Left lung (tissue), 10 donors: Measurements from ENCODE around the gene RFC1. TPM values are rescaled to one million over a fixed set of nuclear protein-coding genes. Genes with fewer than 3 reads are reported as not detected.
"Not testable (repeated sequence)": the region's sequence is repeated elsewhere in the genome, so short reads cannot be mapped to it uniquely, and the experiment has no call there.

Experiments
- ATAC-seq: fragments of 200-7000 bp; cut with Tn5 transposase; one replicate; pipeline ENCODE4 v1.9.1; 2020; ENCODE audit warnings: moderate library complexity
- DNase-seq, 4 donors: peaks; one replicate each; pipeline ENCODE4 v3.0.0-alpha.2; 2013 to 2020
- H3K27ac ChIP-seq, 2 donors: fragments of 200-600 bp; sonication (generic) in 1 of 2; one replicate each; pipeline versions ENCODE4 v1.5.0 to v1.8.0; 2020 to 2021
- H3K27me3 ChIP-seq, 2 donors: fragments of 200-600 bp; sonication (generic) in 1 of 2; one replicate each; pipeline versions ENCODE4 v1.5.0 to v1.8.0; 2020 to 2021
- H3K36me3 ChIP-seq, 2 donors: fragments of 200-600 bp; sonication (generic) in 1 of 2; one replicate each; pipeline versions ENCODE4 v1.5.0 to v1.8.0; 2020 to 2021
- H3K4me1 ChIP-seq, 2 donors: fragments of 200-600 bp; one replicate each; pipeline ENCODE4 v1.8.0; 2021
- H3K4me3 ChIP-seq, 2 donors: fragments of 200-600 bp; sonication (generic) in 1 of 2; one replicate each; pipeline versions ENCODE4 v1.5.0 to v1.8.0; 2020 to 2021; ENCODE audit warnings: mild to moderate bottlenecking in 1 of 2
- H3K9me3 ChIP-seq, 2 donors: fragments of 200-600 bp; sonication (generic) in 1 of 2; one replicate each; pipeline versions ENCODE4 v1.5.0 to v1.8.0; 2020 to 2021
- intact Hi-C, 2 donors: fragments of 100-400 bp; cut with DNase I; formaldehyde crosslinking; loops; one replicate each; pipeline versions ENCODE4 v1.11.2 to v1.14.2; 2022
- polyA plus RNA-seq, 6 donors: library from polyadenylated mRNA; unstranded; fragments of 120-200 nt; gene quantifications; one replicate each; pipeline ENCODE4 v1.2.1, GENCODE V29; 2013; ENCODE audit not compliant: insufficient read length in 6 of 6
- total RNA-seq, 2 donors: library from RNA; stranded (reverse); fragmentation: NEBNext Ultra II Directional; extraction: Animal tissue kit (Norgen Biotek cat#: 25700); gene quantifications; one replicate each; pipeline ENCODE4 v1.2.1, GENCODE V29; 2021
- TF ChIP-seq, protein P1 (sequence below), 2 donors: fragments of 200-600 bp; sonication (generic) in 1 of 2; IDR thresholded peaks; one replicate each; pipeline versions ENCODE4 v1.5.0 to v1.8.0; 2021; ENCODE audit warnings: antibody characterized with exemption in 2 of 2
- donor health status: DM: no; HTN: yes; CAD: no.
- donor health status: DM: no; HTN: no; CAD: no.

RFC1 gene
- total and polyA plus RNA-seq, 8 donors = 40.8 to 82.4 (median 71.1) TPM

GRCh38 chr4:39280770-39281169, 85.4 kb downstream of the RFC1 start:
- H3K36me3 ChIP-seq = peaks cover 0 to 54% of the 10 kb centered on the region in 2 donors
- ATAC-seq = no peak

GRCh38 chr4:39279416-39279815, 86.7 kb downstream of the RFC1 start:
- Histone ChIP-seq H3K9me3 (no peaks in the 10 kb centered on the region), H3K4me1 (no peaks in the 10 kb centered on the region), H3K36me3 (peaks cover 0 to 56% of the 10 kb centered on the region in 2 donors), H3K27me3 (no peaks in the 10 kb centered on the region), H3K4me3 (no peak overlapping the region), H3K27ac (no peak overlapping the region)
- TF ChIP-seq, protein P1, sequence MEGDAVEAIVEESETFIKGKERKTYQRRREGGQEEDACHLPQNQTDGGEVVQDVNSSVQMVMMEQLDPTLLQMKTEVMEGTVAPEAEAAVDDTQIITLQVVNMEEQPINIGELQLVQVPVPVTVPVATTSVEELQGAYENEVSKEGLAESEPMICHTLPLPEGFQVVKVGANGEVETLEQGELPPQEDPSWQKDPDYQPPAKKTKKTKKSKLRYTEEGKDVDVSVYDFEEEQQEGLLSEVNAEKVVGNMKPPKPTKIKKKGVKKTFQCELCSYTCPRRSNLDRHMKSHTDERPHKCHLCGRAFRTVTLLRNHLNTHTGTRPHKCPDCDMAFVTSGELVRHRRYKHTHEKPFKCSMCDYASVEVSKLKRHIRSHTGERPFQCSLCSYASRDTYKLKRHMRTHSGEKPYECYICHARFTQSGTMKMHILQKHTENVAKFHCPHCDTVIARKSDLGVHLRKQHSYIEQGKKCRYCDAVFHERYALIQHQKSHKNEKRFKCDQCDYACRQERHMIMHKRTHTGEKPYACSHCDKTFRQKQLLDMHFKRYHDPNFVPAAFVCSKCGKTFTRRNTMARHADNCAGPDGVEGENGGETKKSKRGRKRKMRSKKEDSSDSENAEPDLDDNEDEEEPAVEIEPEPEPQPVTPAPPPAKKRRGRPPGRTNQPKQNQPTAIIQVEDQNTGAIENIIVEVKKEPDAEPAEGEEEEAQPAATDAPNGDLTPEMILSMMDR (IDR thresholded peaks at IDR 0.05) = no peak
- intact Hi-C loops = no loop called here
- ATAC-seq = no peak
- DNase-seq = no peak

More at GRCh38 chr4:39280770-39281169, 85.4 kb downstream of the RFC1 start:
- H3K4me3 ChIP-seq = no peak overlapping the region
- no peaks in the 10 kb centered on the region for H3K9me3 ChIP-seq
- intact Hi-C loops = no loop called here
- H3K27me3 ChIP-seq = no peaks in the 10 kb centered on the region
- no peaks in the 10 kb centered on the region for H3K4me1 ChIP-seq
- H3K27ac ChIP-seq = no peak overlapping the region
- no peak for DNase-seq
- TF ChIP-seq, protein P1 (IDR thresholded peaks at IDR 0.05) = no peak

DNA sequence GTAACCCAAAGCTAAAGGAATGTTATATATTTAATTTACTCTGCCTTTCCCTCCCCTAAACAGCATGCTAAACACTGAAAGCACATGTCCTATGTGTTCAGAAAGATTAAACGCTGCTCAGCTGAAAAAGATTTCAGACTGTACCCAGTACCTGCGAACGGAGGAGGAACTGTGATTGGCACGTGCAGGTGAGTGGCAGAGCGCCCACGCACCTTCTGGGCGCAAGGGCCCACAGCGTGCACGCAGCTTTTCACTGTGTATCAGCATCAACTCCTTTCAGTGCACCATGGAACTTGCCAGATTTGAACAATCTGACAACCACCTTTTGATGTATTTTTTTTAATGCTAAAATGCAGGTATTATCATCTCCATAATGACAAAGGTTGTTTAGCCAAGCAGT, 87.7 kb downstream of the RFC1 start:
- H3K36me3 ChIP-seq = peaks cover 0 to 60% of the 10 kb centered on the region in 2 donors
- H3K4me3 ChIP-seq = no peak overlapping the region
- TF ChIP-seq, protein P1 (IDR thresholded peaks at IDR 0.05) = no peak
- no peaks in the 10 kb centered on the region for H3K9me3 ChIP-seq
- no peaks in the 10 kb centered on the region for H3K4me1 ChIP-seq
- ATAC-seq (no peak), DNase-seq (no peak)
- H3K27me3 ChIP-seq = no peaks in the 10 kb centered on the region
- no peak overlapping the region for H3K27ac ChIP-seq
- intact Hi-C loops = no loop called here

DNA sequence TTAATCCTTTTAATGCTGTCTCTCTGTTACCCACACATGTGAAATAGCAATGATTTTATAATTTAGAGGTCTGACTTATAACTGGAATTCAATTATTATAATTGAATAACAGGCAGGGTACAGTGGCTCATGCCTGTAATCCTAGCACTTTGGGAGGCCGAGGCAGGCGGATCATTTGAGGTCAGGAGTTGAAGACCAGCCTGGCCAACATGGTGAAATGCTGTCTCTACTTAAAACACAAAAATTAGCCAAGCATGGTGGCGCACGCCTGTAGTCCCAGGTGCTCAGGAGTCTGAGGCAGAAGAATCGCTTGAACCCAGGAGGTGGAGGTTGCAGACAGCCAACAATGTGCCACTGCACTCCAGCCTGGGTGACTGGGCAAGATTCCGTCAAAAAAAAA, 88.5 kb downstream of the RFC1 start:
- H3K9me3 ChIP-seq, intact Hi-C loops, DNase-seq, H3K27me3 ChIP-seq, H3K4me1 ChIP-seq, ATAC-seq, H3K4me3 ChIP-seq, H3K27ac ChIP-seq: not testable (repeated sequence)
- peaks cover 0 to 68% of the 10 kb centered on the region in 2 donors for H3K36me3 ChIP-seq

- Histone ChIP-seq H3K27me3 (no peaks in the 10 kb centered on the region), H3K9me3 (no peaks in the 10 kb centered on the region), H3K4me1 (no peaks in the 10 kb centered on the region), H3K27ac (no peak overlapping the region), H3K36me3 (peaks cover 0 to 66% of the 10 kb centered on the region in 2 donors), H3K4me3 (no peak overlapping the region)
- ATAC-seq (no peak), DNase-seq (no peak)
- intact Hi-C loops = no loop called here
- TF ChIP-seq, protein P1 (IDR thresholded peaks at IDR 0.05) = no peak
These were observed 91.7 kb downstream of the RFC1 start for GRCh38 chr4:39274503-39274902.

DNA sequence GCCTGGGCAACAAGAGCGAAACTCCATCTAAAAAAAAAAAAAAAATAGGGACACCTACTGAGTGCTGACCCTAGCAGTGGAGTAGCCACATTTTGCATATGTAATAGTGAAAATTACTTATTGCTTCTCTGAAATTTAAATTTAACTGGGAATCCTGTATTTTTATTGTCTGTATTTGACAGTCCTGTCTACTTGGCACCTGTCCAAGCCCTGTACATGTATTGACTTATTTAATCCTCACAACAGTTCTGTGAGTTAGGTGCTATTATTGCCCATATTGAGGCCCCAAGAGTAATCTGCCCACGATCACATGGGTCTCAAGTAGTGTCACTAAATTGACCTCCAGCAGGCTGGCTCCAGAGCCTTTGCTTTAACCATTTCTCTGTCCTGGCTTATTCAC, 102.3 kb downstream of the RFC1 start:
- TF ChIP-seq, protein P1 (IDR thresholded peaks at IDR 0.05) = no peak
- ATAC-seq = no peak
- H3K27me3 ChIP-seq = no peaks in the 10 kb centered on the region
- H3K9me3 ChIP-seq = no peaks in the 10 kb centered on the region
- peaks cover 0 to 23% of the 10 kb centered on the region in 2 donors for H3K36me3 ChIP-seq
- no peak overlapping the region for H3K27ac ChIP-seq
- H3K4me3 ChIP-seq = no peak overlapping the region
- no peaks in the 10 kb centered on the region for H3K4me1 ChIP-seq
- intact Hi-C loops = no loop called here
- no peak for DNase-seq
